Large intestine (tissue), 3 donors: ENCODE results near the gene PAX3. TPM values are rescaled to one million over a fixed set of nuclear protein-coding genes. Genes with fewer than 3 reads are reported as not detected.
"Not testable (repeated sequence)": the region's sequence is repeated elsewhere in the genome, so short reads cannot be mapped to it uniquely, and the experiment has no call there.

ENCODE experiments used
- DNase-seq, 2 donors: peaks; one replicate each; pipeline versions ENCODE4 v3.0.0 to v3.0.0-alpha.2; 2013
- H3K27ac ChIP-seq: one replicate; pipeline ENCODE4 v1.5.1; 2013; ENCODE audit warnings: low read length
- H3K27me3 ChIP-seq: 2 replicates; pipeline ENCODE4 v1.6.1; 2013; ENCODE audit warnings: low read length; ENCODE audit not compliant: control insufficient read depth, insufficient read depth
- H3K36me3 ChIP-seq: 2 replicates; pipeline ENCODE4 v1.6.1; 2013; ENCODE audit warnings: low read length; ENCODE audit not compliant: control insufficient read depth, insufficient read depth
- H3K4me1 ChIP-seq: one replicate; pipeline ENCODE4 v1.6.1; 2013; ENCODE audit warnings: low read length; ENCODE audit not compliant: control insufficient read depth, insufficient read depth
- H3K4me3 ChIP-seq: one replicate; pipeline ENCODE4 v1.5.1; 2013; ENCODE audit warnings: low read length
- H3K9me3 ChIP-seq: one replicate; pipeline ENCODE4 v1.6.1; 2013; ENCODE audit warnings: mild to moderate bottlenecking, low read depth, low read length, moderate library complexity; ENCODE audit not compliant: control insufficient read depth
- WGBS: methylation state at CpG from one replicate; pipeline ENCODE4 v1.1.5; 2013; ENCODE audit warnings: low lambda C conversion rate; ENCODE audit not compliant: insufficient coverage; 5-methylcytosine and 5-hydroxymethylcytosine counted together
- polyA plus RNA-seq: library from polyadenylated mRNA; unstranded; fragments of 120-200 nt; gene quantifications from one replicate; pipeline ENCODE4 v1.2.1, GENCODE V29; 2013

The PAX3 gene
- polyA plus RNA-seq, 1 donor = 0.03 TPM

DNA sequence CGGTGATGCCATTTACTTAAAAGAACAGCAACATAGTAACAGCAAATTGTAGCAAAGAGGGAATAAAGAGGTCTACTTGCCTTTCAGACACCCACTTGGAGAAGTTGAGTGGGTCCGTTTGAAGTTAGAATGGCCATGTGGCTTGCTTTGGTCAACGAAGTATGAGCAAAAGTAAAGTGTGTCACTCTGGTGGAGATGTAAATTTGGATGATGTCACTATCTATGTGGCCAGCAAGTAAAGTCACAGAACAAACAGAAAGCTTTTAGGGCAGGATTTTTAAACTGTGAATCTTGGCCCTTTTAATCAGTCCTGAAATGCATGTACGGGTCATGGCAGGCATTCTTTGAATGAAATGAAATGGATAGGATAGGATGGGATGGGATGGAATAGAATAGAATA, 120.3 kb downstream of the PAX3 start:
- 75% methylated on average over 2 of the region's 4 CpGs for WGBS
- Histone ChIP-seq H3K9me3 (no peaks in the 10 kb centered on the region), H3K27me3 (no peaks in the 10 kb centered on the region), H3K4me3 (no peak overlapping the region), H3K4me1 (no peaks in the 10 kb centered on the region), H3K27ac (no peak overlapping the region), H3K36me3 (no peaks in the 10 kb centered on the region)
- no peak for DNase-seq

DNA sequence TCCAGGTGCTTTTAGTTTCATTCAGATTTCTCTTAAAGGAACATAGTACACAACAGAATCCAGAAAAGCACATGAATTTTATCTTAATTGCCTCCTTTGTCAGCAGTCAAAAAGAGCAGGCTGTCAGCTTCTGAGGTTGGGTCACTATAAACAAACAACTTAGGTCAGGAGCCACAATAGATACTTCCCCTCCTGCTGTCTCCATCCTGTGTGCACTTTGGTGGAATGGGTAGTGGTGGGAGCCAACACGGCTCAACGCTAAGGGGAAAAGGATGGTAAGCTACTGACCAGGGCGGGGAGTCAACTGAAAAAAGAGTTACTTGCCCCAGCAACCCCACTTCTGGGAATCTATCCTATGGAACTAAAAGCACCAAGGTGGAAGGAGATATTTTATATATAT, 121.9 kb downstream of the PAX3 start:
- H3K4me3 ChIP-seq = no peak overlapping the region
- H3K9me3 ChIP-seq = no peaks in the 10 kb centered on the region
- no peak overlapping the region for H3K27ac ChIP-seq
- no peaks in the 10 kb centered on the region for H3K27me3 ChIP-seq
- no peaks in the 10 kb centered on the region for H3K4me1 ChIP-seq
- WGBS = no CpG with 5 or more reads among the region's 3 CpGs
- no peak for DNase-seq
- no peaks in the 10 kb centered on the region for H3K36me3 ChIP-seq

DNA sequence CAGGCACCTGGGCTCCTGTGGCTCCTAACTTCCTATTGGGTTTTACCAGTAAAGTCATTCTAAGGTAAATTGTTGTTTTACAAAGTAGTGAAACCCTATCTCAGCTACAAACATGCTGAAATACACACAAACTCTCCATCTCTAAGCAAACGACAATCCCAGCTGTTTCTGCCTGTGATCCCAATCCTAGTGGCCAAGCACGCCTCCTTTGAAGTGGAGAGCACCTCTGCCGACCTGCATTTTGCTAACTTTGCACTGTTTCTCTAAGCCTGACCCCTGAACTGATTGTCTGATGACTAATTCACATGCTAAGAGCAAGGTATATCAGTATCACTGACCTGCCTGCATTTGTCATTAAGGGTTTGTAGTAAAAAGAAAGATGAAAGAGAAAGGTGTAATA, 124.3 kb downstream of the PAX3 start:
- DNase-seq = no peak
- H3K36me3 ChIP-seq = no peaks in the 10 kb centered on the region
- no peaks in the 10 kb centered on the region for H3K27me3 ChIP-seq
- H3K27ac ChIP-seq = no peak overlapping the region
- H3K4me1 ChIP-seq = no peaks in the 10 kb centered on the region
- H3K9me3 ChIP-seq = no peaks in the 10 kb centered on the region
- H3K4me3 ChIP-seq = no peak overlapping the region
- no CpG with 5 or more reads among the region's 3 CpGs for WGBS

DNA sequence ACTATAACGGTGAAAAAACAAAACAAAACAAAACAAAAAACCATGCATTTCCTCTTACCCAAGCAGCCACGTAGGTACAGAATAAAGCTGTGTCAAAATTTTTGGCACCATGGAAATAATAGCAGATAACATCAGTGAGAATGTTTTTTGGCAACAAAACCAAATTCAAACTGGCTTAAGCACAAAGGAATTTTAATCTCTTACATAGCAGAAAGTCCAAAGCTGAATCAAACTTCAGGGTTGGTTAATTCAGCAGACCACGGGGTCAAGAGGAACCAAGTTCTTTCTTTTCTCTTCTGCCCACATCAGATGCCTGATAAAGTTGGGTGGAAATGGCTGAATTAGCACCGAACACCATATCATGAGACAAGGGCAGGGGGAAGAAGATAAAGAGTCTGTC, 129.5 kb downstream of the PAX3 start:
- no peak for DNase-seq
- H3K27me3 ChIP-seq = no peaks in the 10 kb centered on the region
- WGBS = 67% methylated on average over 1 of the region's 4 CpGs
- H3K4me3 ChIP-seq = no peak overlapping the region
- H3K27ac ChIP-seq = no peak overlapping the region
- no peaks in the 10 kb centered on the region for H3K36me3 ChIP-seq
- H3K4me1 ChIP-seq = no peaks in the 10 kb centered on the region
- no peaks in the 10 kb centered on the region for H3K9me3 ChIP-seq

DNA sequence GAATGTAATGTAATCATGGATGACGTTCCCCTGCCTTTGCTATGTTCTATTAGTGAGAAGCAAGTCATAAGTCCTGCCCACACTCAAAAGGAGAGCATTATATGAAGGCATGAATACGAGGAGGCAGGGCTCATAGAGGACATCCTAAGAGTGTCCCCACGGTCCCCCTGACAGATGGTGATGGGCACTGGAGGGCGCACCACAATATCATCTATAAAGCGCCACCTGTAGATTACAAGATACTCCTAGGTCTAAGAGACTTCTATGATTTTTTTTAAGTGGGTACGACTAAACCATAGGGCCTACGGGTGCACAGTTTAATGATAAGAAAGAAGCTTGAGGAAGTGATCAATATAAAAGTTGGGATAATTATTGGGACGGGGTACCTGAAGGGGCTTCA, 131.0 kb downstream of the PAX3 start:
- no peaks in the 10 kb centered on the region for H3K36me3 ChIP-seq
- no peaks in the 10 kb centered on the region for H3K9me3 ChIP-seq
- no peak overlapping the region for H3K27ac ChIP-seq
- no peak overlapping the region for H3K4me3 ChIP-seq
- no peaks in the 10 kb centered on the region for H3K27me3 ChIP-seq
- DNase-seq = no peak
- H3K4me1 ChIP-seq = no peaks in the 10 kb centered on the region
- 82% methylated on average over 3 of the region's 8 CpGs for WGBS

DNA sequence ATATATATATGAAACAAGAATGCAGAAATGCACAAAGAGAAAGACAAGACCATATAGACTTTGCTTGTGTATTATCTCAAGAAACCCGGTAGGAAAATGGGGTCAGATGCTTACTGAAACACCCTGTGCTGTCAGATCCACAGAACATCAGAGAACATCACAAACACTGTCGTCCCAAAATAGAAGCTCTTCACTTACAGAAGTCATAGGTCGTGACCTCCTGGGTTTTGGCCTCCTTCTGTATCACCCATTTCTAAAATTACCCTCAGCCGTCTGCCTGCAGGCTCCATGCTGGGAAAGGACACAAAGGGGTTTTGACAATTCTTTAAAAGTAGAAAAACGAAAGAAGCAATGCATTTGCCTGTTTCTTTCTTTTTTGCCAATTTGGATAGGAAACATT, 137.9 kb downstream of the PAX3 start:
- Histone ChIP-seq H3K4me3 (no peak overlapping the region), H3K9me3 (no peaks in the 10 kb centered on the region), H3K27ac (no peak overlapping the region), H3K36me3 (no peaks in the 10 kb centered on the region), H3K27me3 (no peaks in the 10 kb centered on the region), H3K4me1 (no peaks in the 10 kb centered on the region)
- WGBS = 60% methylated on average over 1 of the region's 5 CpGs
- no peak for DNase-seq

DNA sequence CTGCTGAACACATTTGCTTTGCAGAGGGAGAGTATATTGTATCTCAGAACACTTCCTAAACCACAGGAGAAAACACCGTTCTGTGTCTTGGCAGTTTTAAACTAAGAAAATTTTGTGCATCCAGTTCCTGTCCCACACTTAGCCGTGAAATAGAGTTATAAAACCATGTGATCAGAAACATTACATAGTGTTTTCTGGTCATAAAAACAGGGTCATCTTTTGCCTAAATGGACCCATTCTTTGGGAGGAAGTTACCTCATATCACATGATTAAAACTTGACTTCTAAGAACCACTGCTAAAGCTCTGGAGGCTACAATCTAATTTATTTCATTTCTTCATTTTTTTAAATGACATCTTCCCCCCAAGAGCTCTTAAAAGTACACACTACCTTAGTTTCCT, 138.7 kb downstream of the PAX3 start:
- no peak overlapping the region for H3K4me3 ChIP-seq
- 83% methylated on average over 1 of the region's 2 CpGs for WGBS
- no peaks in the 10 kb centered on the region for H3K27me3 ChIP-seq

DNA sequence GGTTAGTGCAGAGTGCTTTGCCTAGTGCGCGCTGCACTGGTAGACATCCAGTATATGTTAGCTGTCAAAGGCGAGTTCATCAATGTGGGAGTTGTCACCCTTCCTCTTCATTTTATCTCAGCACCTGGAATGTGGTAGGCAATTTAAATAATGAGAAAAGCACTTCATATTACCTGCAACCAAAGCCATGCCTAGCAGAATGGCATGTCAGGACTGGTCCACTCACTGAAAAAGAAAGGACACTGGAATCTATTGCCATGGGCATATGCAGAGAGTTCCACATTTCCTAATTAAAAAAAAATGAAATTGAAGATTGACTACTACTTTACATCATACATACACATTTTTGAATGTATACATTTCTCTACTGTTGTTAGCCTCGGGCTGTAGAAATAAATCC, 139.6 kb downstream of the PAX3 start:
- Histone ChIP-seq H3K9me3 (no peaks in the 10 kb centered on the region), H3K36me3 (no peaks in the 10 kb centered on the region), H3K27me3 (no peaks in the 10 kb centered on the region), H3K4me1 (no peaks in the 10 kb centered on the region), H3K27ac (no peak overlapping the region), H3K4me3 (no peak overlapping the region)
- no CpG with 5 or more reads among the region's 4 CpGs for WGBS
- DNase-seq = no peak

More for the DNA sequence above, 138.7 kb downstream of the PAX3 start:
- Histone ChIP-seq H3K27ac (no peak overlapping the region), H3K9me3 (no peaks in the 10 kb centered on the region), H3K36me3 (no peaks in the 10 kb centered on the region), H3K4me1 (no peaks in the 10 kb centered on the region)
- DNase-seq = no peak

DNA sequence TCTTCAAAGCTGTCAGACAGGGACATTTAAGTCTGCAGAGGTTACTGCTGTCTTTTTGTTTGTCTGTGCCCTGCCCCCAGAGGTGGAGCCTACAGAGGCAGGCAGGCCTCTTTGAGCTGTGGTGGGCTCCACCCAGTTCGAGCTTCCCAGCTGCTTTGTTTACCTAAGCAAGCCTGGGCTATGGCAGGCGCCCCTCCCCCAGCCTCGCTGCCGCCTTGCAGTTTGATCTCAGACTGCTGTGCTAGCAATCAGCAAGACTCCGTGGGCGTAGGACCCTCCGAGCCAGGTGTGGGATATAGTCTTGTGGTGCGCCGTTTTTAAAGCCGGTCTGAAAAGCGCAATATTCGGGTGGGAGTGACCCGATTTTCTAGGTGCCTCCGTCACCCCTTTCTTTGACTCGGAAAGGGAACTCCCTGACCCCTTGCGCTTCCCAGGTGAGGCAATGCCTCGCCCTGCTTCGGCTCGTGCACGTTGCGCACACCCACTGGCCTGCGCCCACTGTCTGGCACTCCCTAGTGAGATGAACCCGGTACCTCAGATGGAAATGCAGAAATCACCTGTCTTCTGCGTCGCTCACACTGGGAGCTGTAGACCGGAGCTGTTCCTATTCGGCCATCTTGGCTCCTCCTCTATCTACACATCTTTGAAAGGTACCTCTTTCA, 143.7 kb downstream of the PAX3 start:
- H3K4me1 ChIP-seq, H3K9me3 ChIP-seq, H3K36me3 ChIP-seq, H3K27ac ChIP-seq, H3K27me3 ChIP-seq, DNase-seq: not testable (repeated sequence)
- H3K4me3 ChIP-seq = peak overlapping the region; percentile 18
- no CpG with 5 or more reads among the region's 27 CpGs for WGBS
